ENCODE data around the gene PYGL.
A peak's percentile ranks its signal among the peaks of the same experiment; 100 is the strongest.

PYGL gene

DNA sequence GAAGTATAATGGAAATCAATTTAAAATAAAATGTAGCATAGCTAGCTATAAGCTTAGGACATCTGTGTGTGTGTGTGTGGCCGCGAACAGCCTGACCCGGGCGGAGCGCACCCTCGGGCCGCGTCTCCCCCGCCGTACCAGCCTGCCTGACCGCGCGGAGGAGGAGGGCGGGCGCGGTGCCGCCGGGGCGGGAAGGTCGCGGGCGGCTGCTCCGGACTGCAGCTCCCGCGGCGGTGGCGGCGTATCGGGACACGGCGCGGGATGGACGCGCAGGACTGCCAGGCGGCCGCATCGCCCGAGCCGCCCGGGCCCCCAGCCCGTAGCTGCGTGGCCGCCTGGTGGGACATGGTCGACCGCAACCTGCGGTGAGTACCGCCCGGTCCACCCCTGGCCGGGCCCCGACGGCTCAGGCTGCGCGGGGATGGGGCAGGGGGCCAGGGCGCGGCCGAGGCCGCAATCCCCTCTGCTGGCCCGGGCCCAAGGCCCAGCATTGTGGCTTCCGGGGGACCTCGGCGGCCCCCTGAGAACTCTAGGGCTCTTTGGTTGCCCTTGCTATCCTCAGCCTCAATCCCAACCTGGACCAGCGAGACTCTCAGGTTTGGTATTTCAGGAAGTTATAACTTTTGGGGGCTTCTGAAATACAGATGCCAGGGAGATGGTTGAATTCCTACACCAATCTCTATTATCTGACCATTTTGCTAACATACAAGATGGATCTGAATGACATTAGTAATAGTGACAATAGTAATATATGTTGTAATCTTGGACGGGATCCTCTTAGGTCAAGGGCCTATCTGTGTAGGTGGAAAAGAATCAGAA is 72.2 kb downstream of the PYGL start, which contains the start of gene ABHD12B:
Gene ABHD12B (plus strand): TSS at position 140 of the 819 bp plus-strand sequence. CDS start 122 bp downstream, at position 262.
- no peak for DNase-seq (ENCODE audit: low read depth)

- no peak for DNase-seq (ENCODE audit: low read depth)
These were observed 73.1 kb downstream of the PYGL start for GRCh38 chr14:50871228-50871627.

DNA sequence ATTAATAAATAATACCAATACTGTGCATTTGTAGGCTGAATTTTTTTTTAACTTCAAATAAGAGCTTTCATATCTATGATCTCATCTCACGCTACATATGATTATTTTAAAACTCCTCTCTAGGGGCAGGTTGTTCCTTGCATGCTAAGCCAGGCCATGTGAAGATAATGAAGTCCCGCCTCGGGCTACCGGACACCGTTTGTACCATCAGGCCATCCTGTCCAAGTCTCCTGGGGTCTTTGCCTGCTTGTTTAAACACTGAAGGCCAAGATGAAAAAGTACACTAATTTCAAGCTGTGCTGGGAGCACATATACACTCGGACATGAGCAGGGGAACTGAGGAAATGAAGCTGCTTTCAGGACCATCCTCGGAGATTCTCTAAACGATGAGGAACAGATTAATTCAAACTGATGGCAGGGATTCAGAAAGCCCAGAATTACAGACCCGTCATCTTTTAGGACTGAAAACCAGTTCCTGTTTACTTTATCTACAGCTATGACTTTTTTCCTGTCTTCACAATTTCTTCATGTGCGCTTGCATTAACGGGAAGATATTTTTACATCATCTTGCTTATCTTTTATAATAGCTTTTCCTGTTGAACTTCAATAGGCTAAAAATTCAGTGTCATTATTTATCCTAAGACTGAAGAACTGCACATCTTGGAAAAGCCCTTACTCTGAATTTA is 78.7 kb downstream of the PYGL start:
- DNase-seq (ENCODE audit: low read depth), result no peak

- no peak for DNase-seq (ENCODE audit: low read depth)
These were observed 79.3 kb downstream of the PYGL start for GRCh38 chr14:50864946-50865345.

DNA sequence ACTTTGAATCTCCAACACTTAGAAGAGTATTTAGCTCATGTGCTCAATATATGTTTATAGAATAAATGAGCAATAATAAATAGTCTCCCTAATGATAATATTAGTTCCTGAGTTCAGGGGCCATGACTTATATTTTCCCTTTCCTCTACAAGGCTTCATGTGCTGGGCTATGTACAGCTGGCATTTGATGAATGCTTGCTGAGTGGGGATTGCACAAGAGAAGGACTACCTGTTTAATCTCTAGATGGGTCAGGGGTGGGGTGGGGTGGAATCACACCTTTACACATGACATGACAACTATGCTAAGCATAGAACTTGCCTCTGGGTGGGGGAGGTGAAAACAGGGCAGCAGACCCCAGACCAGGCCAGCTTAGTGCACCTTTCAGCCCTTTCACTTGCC is 80.0 kb downstream of the PYGL start:
- no peak for DNase-seq (ENCODE audit: low read depth)

- no peak for DNase-seq (ENCODE audit: low read depth)
These were observed 82.2 kb downstream of the PYGL start for GRCh38 chr14:50862036-50862570.

GRCh38 chr14:50860478-50861086 is 83.7 kb downstream of the PYGL start:
- DNase-seq (ENCODE audit: low read depth), result peak; percentile 73

DNA sequence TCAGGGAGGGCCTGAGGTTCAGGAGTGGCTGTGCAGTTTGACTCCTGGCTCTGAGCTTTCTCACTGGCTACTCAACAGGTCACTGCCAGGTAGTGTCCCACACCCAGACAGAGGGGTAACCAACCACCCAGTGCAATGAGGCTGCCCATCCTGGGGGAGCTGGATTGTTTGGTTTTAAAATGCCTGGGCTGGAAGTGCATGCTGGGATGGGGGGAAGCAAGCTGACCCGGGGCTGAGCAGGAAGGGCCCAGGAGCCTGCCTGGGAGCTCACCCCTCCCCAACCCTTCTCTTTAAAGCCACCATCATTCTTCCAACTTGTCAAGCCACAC is 85.0 kb downstream of the PYGL start:
- DNase-seq (ENCODE audit: low read depth), result no peak

DNA sequence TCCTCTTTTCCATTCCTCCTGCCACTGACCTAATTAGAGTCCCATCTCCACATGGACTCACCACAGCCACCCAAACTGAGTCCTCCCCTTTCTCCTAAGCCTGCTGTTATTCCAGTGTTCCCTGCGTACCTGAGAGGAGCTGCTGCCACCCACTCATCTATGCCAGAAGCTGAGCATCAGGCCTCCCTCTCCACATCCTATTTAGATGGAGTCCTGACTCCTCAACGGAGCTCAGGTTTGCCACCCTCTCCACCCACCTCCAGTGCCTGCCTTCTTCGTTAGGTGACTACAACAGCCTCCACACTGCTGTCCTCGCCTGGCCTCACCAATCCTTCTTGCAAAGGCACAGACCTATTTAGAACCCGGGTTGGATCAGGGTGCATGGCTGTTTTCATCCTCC is 87.6 kb downstream of the PYGL start:
- no peak for DNase-seq (ENCODE audit: low read depth)

GRCh38 chr14:50855558-50855957 is 88.7 kb downstream of the PYGL start:
- DNase-seq (ENCODE audit: low read depth), result no peak

Measured in stimulated activated CD8-positive, alpha-beta memory T cell treated with anti-CD3 and anti-CD28 coated beads, Interleukin-12 subunit alpha, Interleukin-12 subunit beta, amount 100 ng/mL, for 4 hours (primary cell).